Peyer's patch (tissue), 4 donors: ENCODE data around the gene SNX9. TPM values are rescaled to one million over a fixed set of nuclear protein-coding genes. Genes with fewer than 3 reads are reported as not detected.
"Not testable (repeated sequence)": the region's sequence is repeated elsewhere in the genome, so short reads cannot be mapped to it uniquely, and the experiment has no call there.

Source experiments
- DNase-seq, 3 donors: peaks; one replicate each; pipeline ENCODE4 v3.0.0-alpha.2; 2017 to 2019
- H3K27ac ChIP-seq, 4 donors: fragments of 200-600 bp; sonication (generic); one replicate each; pipeline ENCODE4 v1.5.1; 2016 to 2019
- H3K27me3 ChIP-seq, 2 donors: fragments of 200-600 bp; sonication (generic); one replicate each; pipeline ENCODE4 v1.5.1; 2019
- H3K36me3 ChIP-seq, 3 donors: fragments of 200-600 bp; sonication (generic); one replicate each; pipeline ENCODE4 v1.5.1; 2016 to 2019
- H3K4me1 ChIP-seq, 4 donors: fragments of 200-600 bp; sonication (generic); one replicate each; pipeline ENCODE4 v1.5.1; 2016 to 2019
- H3K4me3 ChIP-seq, 4 donors: fragments of 200-600 bp; sonication (generic); 1 replicate in 3 of 4; 2 replicates in 1 of 4; pipeline ENCODE4 v1.5.1; 2016 to 2019; ENCODE audit warnings: mild to moderate bottlenecking in 1 of 4
- H3K9me3 ChIP-seq, 4 donors: fragments of 200-600 bp; sonication (generic); one replicate each; pipeline ENCODE4 v1.5.1; 2016 to 2019; ENCODE audit warnings: mild to moderate bottlenecking in 1 of 4
- POLR2A ChIP-seq, 2 donors: fragments of 450-650 bp; IDR thresholded peaks; one replicate each; pipeline ENCODE4 v1.5.1; 2017; ENCODE audit warnings: antibody characterized with exemption in 2 of 2, mild to moderate bottlenecking in 2 of 2, moderate library complexity in 2 of 2
- total RNA-seq, 4 donors: library from RNA; depleted of rRNA; stranded (reverse); fragments of >200 nt; gene quantifications; one replicate each; pipeline ENCODE4 v1.1.0, GENCODE V29; 2016
- TF ChIP-seq, protein P1 (sequence below), 6 experiments: fragments of 450-650 bp in 4 of 6; fragments of 200-600 bp in 2 of 6; sonication (generic) in 1 of 6; IDR thresholded peaks; one replicate each; pipeline ENCODE4 v1.5.1; 2017 to 2019; ENCODE audit warnings: antibody characterized with exemption in 6 of 6, mild to moderate bottlenecking in 3 of 6, moderate library complexity in 1 of 6

The SNX9 gene
- total RNA-seq, 4 donors from 2014 or later: 49.8 to 59.1 (median 52.5) TPM

DNA sequence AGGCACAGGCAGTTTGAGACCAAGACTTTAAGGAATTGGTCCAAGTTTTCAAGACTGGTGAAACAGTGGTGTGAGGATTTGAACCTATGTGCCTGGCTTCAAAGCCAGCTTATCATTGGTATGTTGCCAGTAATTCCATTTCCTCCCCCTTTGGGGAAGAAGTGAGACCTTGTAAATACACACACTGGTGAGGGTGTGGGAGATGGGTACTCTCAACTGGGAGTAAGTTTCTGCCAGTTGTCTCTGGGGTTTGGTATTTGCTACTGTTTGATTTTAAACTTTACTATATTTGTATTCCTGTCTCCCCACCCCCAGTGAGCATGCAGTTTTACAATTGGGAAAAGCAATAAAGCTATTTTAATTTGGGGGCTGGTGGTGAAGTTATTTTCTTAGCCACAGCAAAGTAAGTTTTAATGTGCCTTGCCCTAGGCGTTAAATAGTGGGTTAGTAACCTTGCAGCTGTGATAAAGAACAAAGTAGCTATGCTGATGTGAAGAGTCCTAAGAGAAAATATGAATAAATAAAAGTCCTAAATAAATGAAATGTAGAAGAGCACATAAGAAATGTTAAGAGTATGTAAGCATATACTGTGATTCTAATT, 31.0 kb downstream of the SNX9 start:
- H3K27me3 ChIP-seq: no peaks in the 10 kb centered on the region
- H3K36me3 ChIP-seq: no peaks in the 10 kb centered on the region
- no peak for TF ChIP-seq POLR2A (IDR thresholded peaks at IDR 0.05)
- TF ChIP-seq, protein P1, sequence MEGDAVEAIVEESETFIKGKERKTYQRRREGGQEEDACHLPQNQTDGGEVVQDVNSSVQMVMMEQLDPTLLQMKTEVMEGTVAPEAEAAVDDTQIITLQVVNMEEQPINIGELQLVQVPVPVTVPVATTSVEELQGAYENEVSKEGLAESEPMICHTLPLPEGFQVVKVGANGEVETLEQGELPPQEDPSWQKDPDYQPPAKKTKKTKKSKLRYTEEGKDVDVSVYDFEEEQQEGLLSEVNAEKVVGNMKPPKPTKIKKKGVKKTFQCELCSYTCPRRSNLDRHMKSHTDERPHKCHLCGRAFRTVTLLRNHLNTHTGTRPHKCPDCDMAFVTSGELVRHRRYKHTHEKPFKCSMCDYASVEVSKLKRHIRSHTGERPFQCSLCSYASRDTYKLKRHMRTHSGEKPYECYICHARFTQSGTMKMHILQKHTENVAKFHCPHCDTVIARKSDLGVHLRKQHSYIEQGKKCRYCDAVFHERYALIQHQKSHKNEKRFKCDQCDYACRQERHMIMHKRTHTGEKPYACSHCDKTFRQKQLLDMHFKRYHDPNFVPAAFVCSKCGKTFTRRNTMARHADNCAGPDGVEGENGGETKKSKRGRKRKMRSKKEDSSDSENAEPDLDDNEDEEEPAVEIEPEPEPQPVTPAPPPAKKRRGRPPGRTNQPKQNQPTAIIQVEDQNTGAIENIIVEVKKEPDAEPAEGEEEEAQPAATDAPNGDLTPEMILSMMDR (IDR thresholded peaks at IDR 0.05): no peak
- H3K4me1 ChIP-seq: no peaks in the 10 kb centered on the region
- H3K27ac ChIP-seq: no peak overlapping the region
- DNase-seq: no peak
- H3K4me3 ChIP-seq: no peak overlapping the region
- H3K9me3 ChIP-seq: no peaks in the 10 kb centered on the region

DNA sequence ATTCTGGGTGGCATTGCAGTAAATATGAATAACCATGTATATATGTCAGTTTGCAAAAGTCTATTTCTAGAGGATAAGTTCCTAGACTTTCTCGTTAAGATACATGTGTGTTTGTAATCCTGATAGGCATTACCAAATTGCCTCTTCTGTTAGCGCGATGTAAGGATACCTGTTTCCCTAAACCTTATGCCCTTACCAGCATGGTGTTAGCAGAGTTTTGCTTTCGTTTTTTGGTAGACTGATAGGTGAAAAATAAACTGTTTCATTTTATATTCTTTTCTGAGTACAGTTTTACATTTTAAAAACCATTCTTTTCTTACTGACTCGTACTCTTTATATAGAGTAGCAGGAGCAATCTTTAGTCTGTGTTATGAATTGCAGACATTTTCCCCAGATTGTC, 32.3 kb downstream of the SNX9 start:
- TF ChIP-seq POLR2A (IDR thresholded peaks at IDR 0.05): no peak
- TF ChIP-seq, protein P1 (IDR thresholded peaks at IDR 0.05): no peak
- no peaks in the 10 kb centered on the region for H3K9me3 ChIP-seq
- DNase-seq: no peak
- no peaks in the 10 kb centered on the region for H3K27me3 ChIP-seq
- no peak overlapping the region for H3K27ac ChIP-seq
- H3K4me1 ChIP-seq: peaks cover 0 to 11% (median 5%) of the 10 kb centered on the region in 4 donors
- H3K36me3 ChIP-seq: no peaks in the 10 kb centered on the region
- H3K4me3 ChIP-seq: no peak overlapping the region

DNA sequence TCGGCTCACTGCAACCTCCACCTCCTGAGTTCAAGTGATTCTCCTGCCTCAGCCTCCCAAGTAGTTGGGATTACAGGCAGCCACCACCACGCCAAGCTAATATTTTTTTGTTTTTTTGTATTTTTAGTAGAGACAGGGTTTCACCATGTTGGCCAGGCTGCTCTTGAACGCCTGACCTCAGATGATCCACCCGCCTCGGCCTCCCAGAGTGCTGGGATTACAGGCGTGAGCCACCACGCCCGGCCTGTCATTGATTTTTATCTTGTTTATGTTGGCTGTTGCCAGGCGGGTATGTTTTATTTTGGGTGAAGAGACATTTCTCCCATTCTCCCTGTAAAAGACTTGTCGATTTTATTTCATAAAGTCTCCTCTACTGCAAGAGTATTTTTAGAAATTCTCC, 32.8 kb downstream of the SNX9 start:
- not testable (repeated sequence) for H3K27ac ChIP-seq, H3K36me3 ChIP-seq, H3K9me3 ChIP-seq, H3K4me3 ChIP-seq, H3K27me3 ChIP-seq, DNase-seq
- peaks cover 0 to 15% (median 7%) of the 10 kb centered on the region in 4 donors for H3K4me1 ChIP-seq

DNA sequence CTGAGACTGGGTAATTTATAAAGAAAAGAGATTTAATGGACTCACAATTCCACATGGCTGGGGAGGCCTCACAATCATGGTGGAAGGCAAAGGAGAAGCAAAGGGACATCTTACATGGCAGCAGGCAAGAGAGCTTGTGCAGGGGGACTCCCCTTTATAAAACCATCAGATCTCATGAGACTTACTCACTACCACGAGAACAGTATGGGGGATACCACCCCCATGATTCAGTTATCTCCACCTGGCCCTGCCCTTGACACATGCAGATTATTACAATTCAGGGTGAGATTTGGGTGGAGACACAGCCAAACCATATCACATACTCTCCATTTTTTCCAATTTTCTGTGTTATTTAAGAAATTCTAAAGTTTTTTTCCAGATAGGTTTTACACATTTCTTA, 35.6 kb downstream of the SNX9 start:
- DNase-seq, H3K36me3 ChIP-seq, H3K27me3 ChIP-seq, H3K9me3 ChIP-seq, H3K27ac ChIP-seq, H3K4me3 ChIP-seq: not testable (repeated sequence)
- peaks cover 0 to 15% (median 7%) of the 10 kb centered on the region in 4 donors for H3K4me1 ChIP-seq

DNA sequence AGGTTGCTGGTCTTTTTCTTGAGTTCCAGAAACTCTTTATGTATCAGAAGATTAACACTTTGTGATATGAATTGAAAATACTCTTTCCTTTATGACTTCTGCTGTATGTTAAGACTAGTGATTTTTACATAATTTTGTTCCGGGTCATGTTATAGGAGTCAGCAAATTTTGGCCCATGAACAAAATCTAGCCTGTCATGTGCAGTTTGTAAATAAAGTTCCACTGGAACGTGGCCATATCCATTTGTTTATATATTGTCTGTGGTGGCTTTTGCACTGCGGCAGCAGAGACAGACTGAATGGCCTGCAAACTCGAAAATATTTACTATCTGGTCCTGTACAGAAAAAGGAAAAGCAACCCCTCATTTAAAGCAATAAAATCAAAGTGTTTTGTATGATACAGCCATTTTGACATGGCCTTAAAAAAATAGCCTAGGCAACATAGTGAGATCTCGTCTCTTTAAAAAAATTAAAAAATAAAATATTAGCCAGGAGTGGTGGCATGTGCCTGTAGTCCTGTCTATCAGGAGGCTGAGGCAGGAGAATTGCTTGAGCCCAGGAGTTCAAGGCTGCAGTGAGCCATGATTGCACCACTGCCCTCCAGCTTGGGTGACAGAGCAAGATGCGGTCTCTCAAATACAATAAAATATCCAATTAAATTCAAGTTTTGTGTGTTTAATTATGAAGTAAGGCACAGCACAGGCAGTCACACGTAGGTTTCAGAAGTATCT, 36.9 kb downstream of the SNX9 start:
- Histone ChIP-seq H3K4me3 (no peak overlapping the region), H3K9me3 (no peaks in the 10 kb centered on the region), H3K4me1 (peaks cover 0 to 15% (median 7%) of the 10 kb centered on the region in 4 donors), H3K36me3 (no peaks in the 10 kb centered on the region), H3K27me3 (no peaks in the 10 kb centered on the region), H3K27ac (no peak overlapping the region)
- no peak for DNase-seq
- TF ChIP-seq, protein P1 (IDR thresholded peaks at IDR 0.05): no peak
- TF ChIP-seq POLR2A (IDR thresholded peaks at IDR 0.05): no peak

DNA sequence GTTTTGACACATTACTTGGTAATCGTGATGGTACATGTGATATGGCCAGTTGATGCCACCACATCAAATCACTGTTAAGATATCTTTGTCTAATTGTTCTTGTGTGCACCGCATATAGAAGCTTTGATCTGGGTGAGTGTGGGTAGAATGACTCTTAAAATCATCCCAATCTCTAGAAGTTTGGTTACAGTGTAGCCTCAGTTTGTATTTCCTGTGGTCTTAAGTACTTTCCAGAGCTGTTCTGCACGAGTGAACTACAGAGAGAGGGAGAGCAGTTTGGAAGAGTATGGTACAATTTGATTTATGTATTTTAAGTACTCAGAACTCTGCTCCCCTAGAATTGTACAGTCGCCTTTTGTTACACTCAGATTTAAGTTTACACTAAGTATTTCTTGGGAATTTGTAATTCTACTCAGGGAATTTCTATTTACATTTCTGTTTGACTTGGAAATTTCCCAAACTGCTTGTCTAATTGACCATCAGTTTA, 37.5 kb downstream of the SNX9 start:
- no peak for DNase-seq
- H3K4me1 ChIP-seq: peaks cover 0 to 15% (median 7%) of the 10 kb centered on the region in 4 donors

More for the DNA sequence above, 37.5 kb downstream of the SNX9 start:
- H3K9me3 ChIP-seq: no peaks in the 10 kb centered on the region
- H3K4me3 ChIP-seq: no peak overlapping the region
- H3K36me3 ChIP-seq: no peaks in the 10 kb centered on the region
- TF ChIP-seq, protein P1 (IDR thresholded peaks at IDR 0.05): no peak
- TF ChIP-seq POLR2A (IDR thresholded peaks at IDR 0.05): no peak
- H3K27ac ChIP-seq: no peak overlapping the region
- no peaks in the 10 kb centered on the region for H3K27me3 ChIP-seq
